Myocyte (in vitro differentiated cells): ENCODE measurements around the gene NFIB. TPM values are rescaled to one million over a fixed set of nuclear protein-coding genes. Genes with fewer than 3 reads are reported as not detected.

Source experiments
- DNase-seq: peaks from one replicate; pipeline ENCODE4 v3.0.0-alpha.2; 2012; ENCODE audit warnings: low read depth
- total RNA-seq: library from RNA; depleted of rRNA; stranded (reverse); fragments of >200 nt; gene quantifications from 2 replicates; pipeline ENCODE4 v1.2.3, GENCODE V29; 2014

The NFIB gene
- total RNA-seq, 1 donor from 2014 or later: 9.1 TPM

- DNase-seq: peak; percentile 47
Observed at GRCh38 chr9:14158916-14159315, 155.0 kb downstream of the NFIB start.

- no peak for DNase-seq
Observed at GRCh38 chr9:14158136-14158813, 155.7 kb downstream of the NFIB start.

GRCh38 chr9:14157191-14157590 lies 156.8 kb downstream of the NFIB start:
- no peak for DNase-seq

- no peak for DNase-seq
Observed at GRCh38 chr9:14156046-14156445, 157.9 kb downstream of the NFIB start.

- DNase-seq: no peak
Observed at GRCh38 chr9:14155237-14155636, 158.7 kb downstream of the NFIB start.

- DNase-seq: no peak
Observed at GRCh38 chr9:14153310-14153720, 160.6 kb downstream of the NFIB start.

GRCh38 chr9:14151451-14151850 lies 162.5 kb downstream of the NFIB start:
- no peak for DNase-seq

- DNase-seq: no peak
Observed at GRCh38 chr9:14148501-14149103, 165.3 kb downstream of the NFIB start.

GRCh38 chr9:14147738-14148137 lies 166.2 kb downstream of the NFIB start:
- no peak for DNase-seq

GRCh38 chr9:14146201-14146874 lies 167.6 kb downstream of the NFIB start:
- DNase-seq: no peak

- no peak for DNase-seq
Observed at GRCh38 chr9:14144215-14144614, 169.7 kb downstream of the NFIB start.

- DNase-seq: no peak
Observed at GRCh38 chr9:14141699-14142098, 172.2 kb downstream of the NFIB start.

- DNase-seq: peak; percentile 28
Observed at GRCh38 chr9:14140096-14140697, 173.7 kb downstream of the NFIB start.

- DNase-seq: no peak
Observed at GRCh38 chr9:14139287-14139686, 174.7 kb downstream of the NFIB start.

GRCh38 chr9:14136646-14137370 lies 177.1 kb downstream of the NFIB start:
- DNase-seq: no peak

GRCh38 chr9:14136047-14136635 lies 177.8 kb downstream of the NFIB start:
- DNase-seq: no peak

- DNase-seq: no peak
Observed at GRCh38 chr9:14135421-14135820, 178.5 kb downstream of the NFIB start.

- DNase-seq: peak; percentile 22
Observed at GRCh38 chr9:14133394-14133793, 180.5 kb downstream of the NFIB start.

- no peak for DNase-seq
Observed at GRCh38 chr9:14132775-14133174, 181.2 kb downstream of the NFIB start.

- DNase-seq: no peak
Observed at GRCh38 chr9:14131356-14132088, 182.4 kb downstream of the NFIB start.
